HTR-8/SVneo (cell line): ENCODE measurements around the gene AOPEP.

Experiments used
- DNase-seq: peaks from one replicate; pipeline ENCODE4 v3.0.0; 2011; ENCODE audit warnings: low spot score, mixed read lengths; ENCODE audit not compliant: insufficient read length
- FAIRE-seq: peaks from 2 replicates; lab custom pipeline; 2011; peaks lifted over from hg19 to GRCh38; lab: Jason Lieb, UNC

Gene AOPEP

GRCh38 chr9:95108777-95109176, 382.3 kb downstream of the AOPEP start:
- DNase-seq = no peak
- no peak for FAIRE-seq

GRCh38 chr9:95109456-95109855, 383.0 kb downstream of the AOPEP start:
- FAIRE-seq (no peak), DNase-seq (no peak)

- no peak for DNase-seq
- no peak for FAIRE-seq
These were observed 384.5 kb downstream of the AOPEP start for GRCh38 chr9:95110921-95111525.

- DNase-seq = no peak
- FAIRE-seq = no peak
These were observed 385.2 kb downstream of the AOPEP start for GRCh38 chr9:95111716-95112115.

GRCh38 chr9:95112436-95113280, 386.2 kb downstream of the AOPEP start:
- DNase-seq = no peak
- no peak for FAIRE-seq

- FAIRE-seq (no peak), DNase-seq (no peak)
These were observed 388.6 kb downstream of the AOPEP start for GRCh38 chr9:95115104-95115503.

- FAIRE-seq = no peak
These were observed 389.7 kb downstream of the AOPEP start for GRCh38 chr9:95116002-95116807.

GRCh38 chr9:95116808-95117204, 390.3 kb downstream of the AOPEP start:
- FAIRE-seq = no peak
- no peak for DNase-seq

More at GRCh38 chr9:95116002-95116807, 389.7 kb downstream of the AOPEP start:
- DNase-seq = no peak

- FAIRE-seq = no peak
These were observed 392.1 kb downstream of the AOPEP start for GRCh38 chr9:95118596-95118995.

GRCh38 chr9:95120781-95121370, 394.4 kb downstream of the AOPEP start:
- FAIRE-seq (no peak), DNase-seq (no peak)

More at GRCh38 chr9:95118596-95118995, 392.1 kb downstream of the AOPEP start:
- DNase-seq = no peak

- no peak for DNase-seq
- FAIRE-seq = no peak
These were observed 398.3 kb downstream of the AOPEP start for GRCh38 chr9:95124582-95125367.

- DNase-seq = no peak
- FAIRE-seq = no peak
These were observed 399.2 kb downstream of the AOPEP start for GRCh38 chr9:95125652-95126051.

GRCh38 chr9:95126739-95127138, 400.2 kb downstream of the AOPEP start:
- FAIRE-seq (no peak), DNase-seq (no peak)

- FAIRE-seq (no peak), DNase-seq (peak; percentile 63)
These were observed 401.0 kb downstream of the AOPEP start for GRCh38 chr9:95127249-95128176.

- no peak for FAIRE-seq
- no peak for DNase-seq
These were observed 401.7 kb downstream of the AOPEP start for GRCh38 chr9:95128177-95128524.

- no peak for FAIRE-seq
- no peak for DNase-seq
These were observed 403.2 kb downstream of the AOPEP start for GRCh38 chr9:95129476-95130291.

- FAIRE-seq (no peak), DNase-seq (no peak)
These were observed 404.0 kb downstream of the AOPEP start for GRCh38 chr9:95130484-95130883.
